Measurements from ENCODE around the gene SPATA31A5.
"Not testable (repeated sequence)": the region's sequence is repeated elsewhere in the genome, so short reads cannot be mapped to it uniquely, and the experiment has no call there.

The SPATA31A5 gene

DNA sequence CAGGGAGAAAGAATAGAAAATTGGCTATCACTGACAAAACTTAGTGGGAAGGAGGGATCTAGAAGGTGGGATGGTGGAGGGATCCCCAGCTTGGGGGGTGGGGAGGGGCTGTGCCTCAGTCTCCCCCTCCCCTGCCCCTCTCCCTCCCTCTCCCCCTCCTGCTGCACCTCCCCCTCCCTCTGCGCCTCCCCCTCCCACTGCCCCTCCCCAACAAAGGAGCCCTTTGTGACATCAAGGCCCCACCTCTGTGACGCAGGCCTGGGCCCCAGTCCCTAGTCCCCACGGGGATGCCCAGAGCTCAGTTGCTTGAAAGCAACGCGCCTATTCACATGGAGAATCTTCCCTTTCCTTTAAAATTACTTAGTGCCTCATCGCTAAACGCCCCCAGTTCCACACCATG is at the start of gene SPATA31A5:
Gene SPATA31A5, plus strand, starts transcription at position 301 of the 400 bp plus-strand sequence. Its CDS starts 29 bp downstream, at position 330.
- FAIRE-seq = not testable (repeated sequence)

DNA sequence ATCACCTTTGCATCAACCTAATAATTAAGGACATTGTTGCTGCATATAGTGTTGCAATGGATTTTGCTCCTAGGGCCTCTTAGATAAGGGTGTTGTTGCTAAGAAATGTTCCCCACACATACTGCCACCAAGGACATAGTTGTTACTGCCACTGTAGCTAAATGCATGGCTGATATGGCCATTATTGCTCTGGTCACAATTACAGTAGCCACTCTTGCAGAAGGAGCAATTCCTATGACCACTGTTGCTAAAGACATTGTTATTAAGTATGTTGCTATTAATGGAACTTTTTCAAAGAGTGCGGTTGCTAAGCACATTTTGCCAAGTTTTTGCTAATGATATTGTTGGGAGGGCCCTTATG is 48.8 kb downstream of the SPATA31A5 start:
- FAIRE-seq = not testable (repeated sequence)

DNA sequence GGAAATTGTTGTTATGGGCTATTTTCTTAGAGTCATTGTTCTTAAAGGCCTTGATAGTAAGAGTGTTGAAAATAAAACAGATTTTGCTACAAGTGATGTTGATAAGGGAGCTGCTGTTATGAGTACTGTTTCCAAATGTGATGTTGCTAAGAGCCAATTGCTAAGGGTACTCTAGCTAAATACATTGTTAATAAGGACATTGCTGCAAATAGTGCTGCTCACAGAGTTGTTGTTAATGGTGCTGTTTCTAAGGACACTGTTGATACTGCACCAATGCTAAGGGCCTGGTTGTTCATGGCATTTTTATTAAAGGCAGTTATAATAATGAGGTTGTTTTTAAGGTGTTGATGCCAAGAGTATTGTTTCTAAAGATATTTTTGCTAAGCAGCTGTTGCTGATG is 52.2 kb downstream of the SPATA31A5 start:
- FAIRE-seq = not testable (repeated sequence)
